SW 1271 (cell line): Measurements from ENCODE around the gene CDK5RAP1.

ENCODE experiments used
- DNase-seq, 2 experiments: peaks; one replicate each; lab custom pipeline; 2025; lab: John Stamatoyannopoulos, UW

Gene CDK5RAP1

GRCh38 chr20:33333616-33334015, 67.7 kb downstream of the CDK5RAP1 start:
- no peak for DNase-seq

- DNase-seq, result no peak
These were observed 68.3 kb downstream of the CDK5RAP1 start for GRCh38 chr20:33332905-33333456.

- DNase-seq, result no peak
These were observed 72.9 kb downstream of the CDK5RAP1 start for GRCh38 chr20:33328157-33329137.

- DNase-seq, result no peak
These were observed 76.0 kb downstream of the CDK5RAP1 start for GRCh38 chr20:33325350-33325749.

- DNase-seq, result no peak
These were observed 78.1 kb downstream of the CDK5RAP1 start for GRCh38 chr20:33323236-33323635.

GRCh38 chr20:33322456-33322855, 78.9 kb downstream of the CDK5RAP1 start:
- no peak for DNase-seq

- no peak for DNase-seq
These were observed 81.3 kb downstream of the CDK5RAP1 start for GRCh38 chr20:33320006-33320405.

- no peak for DNase-seq
These were observed 83.3 kb downstream of the CDK5RAP1 start for GRCh38 chr20:33318096-33318429.

GRCh38 chr20:33317424-33318095, 83.8 kb downstream of the CDK5RAP1 start:
- no peak for DNase-seq

GRCh38 chr20:33316958-33317357, 84.4 kb downstream of the CDK5RAP1 start:
- DNase-seq, result no peak

- no peak for DNase-seq
These were observed 85.0 kb downstream of the CDK5RAP1 start for GRCh38 chr20:33316343-33316742.

- no peak for DNase-seq
These were observed 87.5 kb downstream of the CDK5RAP1 start for GRCh38 chr20:33313686-33314314.

- no peak for DNase-seq
These were observed 88.7 kb downstream of the CDK5RAP1 start for GRCh38 chr20:33312583-33312982.

- no peak for DNase-seq
These were observed 89.3 kb downstream of the CDK5RAP1 start for GRCh38 chr20:33311996-33312395.

GRCh38 chr20:33311011-33311410, 90.3 kb downstream of the CDK5RAP1 start:
- DNase-seq, result no peak

- DNase-seq, result no peak
These were observed 90.9 kb downstream of the CDK5RAP1 start for GRCh38 chr20:33310327-33310899.

GRCh38 chr20:33309631-33310030, 91.7 kb downstream of the CDK5RAP1 start:
- no peak for DNase-seq
